HEK293 (cell line): ENCODE measurements around the gene SLC25A25.

Experiments
- BCL6B ChIP-seq: fragments of 450-650 bp; formaldehyde crosslinking; IDR thresholded peaks from 2 replicates; pipeline ENCODE4 v1.5.1; 2017; ENCODE audit warnings: missing biosample characterization, missing genetic modification characterization
- GLI4 ChIP-seq: fragments of 450-650 bp; formaldehyde crosslinking; IDR thresholded peaks from 2 replicates; pipeline ENCODE4 v1.5.1; 2016; ENCODE audit warnings: missing biosample characterization, missing genetic modification characterization
- KLF1 ChIP-seq: fragments of 450-650 bp; formaldehyde crosslinking; IDR thresholded peaks from 2 replicates; pipeline ENCODE4 v1.5.1; 2016; ENCODE audit warnings: missing biosample characterization, missing genetic modification characterization
- OSR2 ChIP-seq: fragments of 450-650 bp; formaldehyde crosslinking; IDR thresholded peaks from 2 replicates; pipeline ENCODE4 v1.5.1; 2016; ENCODE audit warnings: missing biosample characterization, missing genetic modification characterization
- PRDM2 ChIP-seq: fragments of 450-650 bp; formaldehyde crosslinking; IDR thresholded peaks from 2 replicates; pipeline ENCODE4 v1.5.1; 2016; ENCODE audit warnings: missing biosample characterization, missing genetic modification characterization, borderline replicate concordance
- SALL2 ChIP-seq: fragments of 450-650 bp; formaldehyde crosslinking; IDR thresholded peaks from 2 replicates; pipeline ENCODE4 v1.5.0; 2017; ENCODE audit warnings: missing biosample characterization, mild to moderate bottlenecking, missing genetic modification characterization, borderline replicate concordance
- TCF7L2 ChIP-seq: IDR thresholded peaks from 2 replicates; pipeline ENCODE4 v1.6.1; 2011; ENCODE audit warnings: low read depth, mild to moderate bottlenecking, inconsistent platforms, low read length, moderate library complexity, borderline replicate concordance
- YY2 ChIP-seq: fragments of 450-650 bp; formaldehyde crosslinking; IDR thresholded peaks from 2 replicates; pipeline ENCODE4 v1.5.1; 2016; ENCODE audit warnings: missing biosample characterization, missing genetic modification characterization
- ZBTB48 ChIP-seq: fragments of 450-650 bp; formaldehyde crosslinking; IDR thresholded peaks from 2 replicates; pipeline ENCODE4 v1.5.1; 2016; ENCODE audit warnings: missing biosample characterization, missing genetic modification characterization
- ZNF391 ChIP-seq: fragments of 450-650 bp; formaldehyde crosslinking; IDR thresholded peaks from 2 replicates; pipeline ENCODE4 v1.5.1; 2016; ENCODE audit warnings: low read depth, missing biosample characterization, missing genetic modification characterization, borderline replicate concordance
- ZNF518A ChIP-seq: fragments of 450-650 bp; formaldehyde crosslinking; conservative IDR thresholded peaks from 2 replicates; pipeline ENCODE4 v1.5.1; 2016; ENCODE audit warnings: low read depth, missing biosample characterization, missing genetic modification characterization
- ZNF549 ChIP-seq: fragments of 450-650 bp; IDR thresholded peaks from 2 replicates; pipeline ENCODE4 v1.5.1; 2018; ENCODE audit warnings: missing biosample characterization, missing genetic modification characterization, mild to moderate bottlenecking, inconsistent platforms, moderate library complexity
- ZNF571 ChIP-seq: fragments of 450-650 bp; formaldehyde crosslinking; IDR thresholded peaks from 2 replicates; pipeline ENCODE4 v1.5.0; 2017; ENCODE audit warnings: missing biosample characterization, missing genetic modification characterization
- ZNF660 ChIP-seq: fragments of 450-650 bp; IDR thresholded peaks from 2 replicates; pipeline ENCODE4 v1.5.1; 2018; ENCODE audit warnings: missing biosample characterization, mild to moderate bottlenecking, missing genetic modification characterization
- TF ChIP-seq, protein P1 (sequence below): fragments of 450-650 bp; formaldehyde crosslinking; IDR thresholded peaks from 2 replicates; pipeline ENCODE4 v1.5.1; 2016; ENCODE audit warnings: missing biosample characterization, missing genetic modification characterization
- TF ChIP-seq, protein P2 (sequence below): fragments of 450-650 bp; formaldehyde crosslinking; IDR thresholded peaks from 2 replicates; pipeline ENCODE4 v1.5.1; 2016; ENCODE audit warnings: missing biosample characterization, missing genetic modification characterization
- TF ChIP-seq, protein P3 (sequence below): fragments of 450-650 bp; formaldehyde crosslinking; IDR thresholded peaks from 2 replicates; pipeline ENCODE4 v1.5.1; 2017; ENCODE audit warnings: missing biosample characterization, missing genetic modification characterization
- TF ChIP-seq, protein P4 (sequence below): fragments of 450-650 bp; formaldehyde crosslinking; IDR thresholded peaks from 2 replicates; pipeline ENCODE4 v1.5.1; 2016; ENCODE audit warnings: missing biosample characterization, missing genetic modification characterization

The SLC25A25 gene

GRCh38 chr9:128127568-128127989 lies 59.5 kb downstream of the SLC25A25 start, which contains the start of gene PTGES2 (continued):
- TF ChIP-seq ZNF518A (no peak), PRDM2 (tag by site-specific recombination) (no peak), YY2 (no peak), ZNF571 (no peak), GLI4 (no peak), ZNF660 (tag by site-specific recombination) (0 out of 2 replicates have a peak, but pooled peaks have one; percentile 33), ZBTB48 (tag by site-specific recombination) (no peak), KLF1 (tag by site-specific recombination) (no peak), BCL6B (tag by site-specific recombination) (no peak), ZNF391 (tag by site-specific recombination) (no peak), TCF7L2 (no peak), OSR2 (tag by site-specific recombination) (no peak), ZNF549 (no peak), SALL2 (tag by site-specific recombination) (no peak)
- TF ChIP-seq, protein P1, sequence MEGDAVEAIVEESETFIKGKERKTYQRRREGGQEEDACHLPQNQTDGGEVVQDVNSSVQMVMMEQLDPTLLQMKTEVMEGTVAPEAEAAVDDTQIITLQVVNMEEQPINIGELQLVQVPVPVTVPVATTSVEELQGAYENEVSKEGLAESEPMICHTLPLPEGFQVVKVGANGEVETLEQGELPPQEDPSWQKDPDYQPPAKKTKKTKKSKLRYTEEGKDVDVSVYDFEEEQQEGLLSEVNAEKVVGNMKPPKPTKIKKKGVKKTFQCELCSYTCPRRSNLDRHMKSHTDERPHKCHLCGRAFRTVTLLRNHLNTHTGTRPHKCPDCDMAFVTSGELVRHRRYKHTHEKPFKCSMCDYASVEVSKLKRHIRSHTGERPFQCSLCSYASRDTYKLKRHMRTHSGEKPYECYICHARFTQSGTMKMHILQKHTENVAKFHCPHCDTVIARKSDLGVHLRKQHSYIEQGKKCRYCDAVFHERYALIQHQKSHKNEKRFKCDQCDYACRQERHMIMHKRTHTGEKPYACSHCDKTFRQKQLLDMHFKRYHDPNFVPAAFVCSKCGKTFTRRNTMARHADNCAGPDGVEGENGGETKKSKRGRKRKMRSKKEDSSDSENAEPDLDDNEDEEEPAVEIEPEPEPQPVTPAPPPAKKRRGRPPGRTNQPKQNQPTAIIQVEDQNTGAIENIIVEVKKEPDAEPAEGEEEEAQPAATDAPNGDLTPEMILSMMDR (tag by site-specific recombination), result 0 out of 2 replicates have a peak, but pooled peaks have one; percentile 3
- TF ChIP-seq, protein P2, sequence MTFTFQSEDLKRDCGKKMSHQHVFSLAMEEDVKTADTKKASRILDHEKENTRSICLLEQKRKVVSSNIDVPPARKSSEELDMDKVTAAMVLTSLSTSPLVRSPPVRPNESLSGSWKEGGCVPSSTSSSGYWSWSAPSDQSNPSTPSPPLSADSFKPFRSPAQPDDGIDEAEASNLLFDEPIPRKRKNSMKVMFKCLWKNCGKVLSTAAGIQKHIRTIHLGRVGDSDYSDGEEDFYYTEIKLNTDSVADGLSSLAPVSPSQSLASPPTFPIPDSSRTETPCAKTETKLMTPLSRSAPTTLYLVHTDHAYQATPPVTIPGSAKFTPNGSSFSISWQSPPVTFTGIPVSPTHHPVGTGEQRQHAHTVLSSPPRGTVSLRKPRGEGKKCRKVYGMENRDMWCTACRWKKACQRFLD (tag by site-specific recombination), result 0 out of 2 replicates have a peak, but pooled peaks have one; percentile 15
- TF ChIP-seq, protein P3, sequence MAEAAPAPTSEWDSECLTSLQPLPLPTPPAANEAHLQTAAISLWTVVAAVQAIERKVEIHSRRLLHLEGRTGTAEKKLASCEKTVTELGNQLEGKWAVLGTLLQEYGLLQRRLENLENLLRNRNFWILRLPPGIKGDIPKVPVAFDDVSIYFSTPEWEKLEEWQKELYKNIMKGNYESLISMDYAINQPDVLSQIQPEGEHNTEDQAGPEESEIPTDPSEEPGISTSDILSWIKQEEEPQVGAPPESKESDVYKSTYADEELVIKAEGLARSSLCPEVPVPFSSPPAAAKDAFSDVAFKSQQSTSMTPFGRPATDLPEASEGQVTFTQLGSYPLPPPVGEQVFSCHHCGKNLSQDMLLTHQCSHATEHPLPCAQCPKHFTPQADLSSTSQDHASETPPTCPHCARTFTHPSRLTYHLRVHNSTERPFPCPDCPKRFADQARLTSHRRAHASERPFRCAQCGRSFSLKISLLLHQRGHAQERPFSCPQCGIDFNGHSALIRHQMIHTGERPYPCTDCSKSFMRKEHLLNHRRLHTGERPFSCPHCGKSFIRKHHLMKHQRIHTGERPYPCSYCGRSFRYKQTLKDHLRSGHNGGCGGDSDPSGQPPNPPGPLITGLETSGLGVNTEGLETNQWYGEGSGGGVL, result no peak
- TF ChIP-seq, protein P4, sequence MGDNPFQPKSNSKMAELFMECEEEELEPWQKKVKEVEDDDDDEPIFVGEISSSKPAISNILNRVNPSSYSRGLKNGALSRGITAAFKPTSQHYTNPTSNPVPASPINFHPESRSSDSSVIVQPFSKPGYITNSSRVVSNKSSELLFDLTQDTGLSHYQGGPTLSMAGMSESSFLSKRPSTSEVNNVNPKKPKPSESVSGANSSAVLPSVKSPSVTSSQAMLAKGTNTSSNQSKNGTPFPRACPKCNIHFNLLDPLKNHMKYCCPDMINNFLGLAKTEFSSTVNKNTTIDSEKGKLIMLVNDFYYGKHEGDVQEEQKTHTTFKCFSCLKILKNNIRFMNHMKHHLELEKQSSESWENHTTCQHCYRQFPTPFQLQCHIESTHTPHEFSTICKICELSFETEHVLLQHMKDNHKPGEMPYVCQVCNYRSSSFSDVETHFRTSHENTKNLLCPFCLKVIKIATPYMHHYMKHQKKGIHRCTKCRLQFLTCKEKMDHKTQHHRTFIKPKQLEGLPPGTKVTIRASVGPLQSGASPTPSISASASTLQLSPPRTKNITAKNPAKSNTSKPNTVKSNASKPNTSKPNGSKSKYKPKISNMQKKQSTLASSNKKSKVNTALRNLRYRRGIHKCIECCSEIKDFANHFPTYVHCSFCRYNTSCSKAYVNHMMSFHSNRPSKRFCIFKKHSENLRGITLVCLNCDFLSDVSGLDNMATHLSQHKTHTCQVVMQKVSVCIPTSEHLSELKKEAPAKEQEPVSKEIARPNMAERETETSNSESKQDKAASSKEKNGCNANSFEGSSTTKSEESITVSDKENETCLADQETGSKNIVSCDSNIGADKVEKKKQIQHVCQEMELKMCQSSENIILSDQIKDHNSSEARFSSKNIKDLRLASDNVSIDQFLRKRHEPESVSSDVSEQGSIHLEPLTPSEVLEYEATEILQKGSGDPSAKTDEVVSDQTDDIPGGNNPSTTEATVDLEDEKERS (tag by site-specific recombination), result no peak
